HG03378 (cell line): Measurements from ENCODE around the gene TM9SF3.
A peak's percentile ranks its signal among the peaks of the same experiment; 100 is the strongest.
"Not testable (repeated sequence)": the region's sequence is repeated elsewhere in the genome, so short reads cannot be mapped to it uniquely, and the experiment has no call there.

Experiments
- ATAC-seq: cut with Tn5 transposase; IDR thresholded peaks from one replicate; pipeline ENCODE4 v1.9.1; 2021; ENCODE audit warnings: mild to moderate bottlenecking, moderate library complexity; ENCODE audit not compliant: unreplicated experiment

The TM9SF3 gene

GRCh38 chr10:96570983-96571964, 15.5 kb downstream of the TM9SF3 start:
- no peak for ATAC-seq

- no peak for ATAC-seq
Observed at GRCh38 chr10:96570511-96570910, 16.3 kb downstream of the TM9SF3 start.

GRCh38 chr10:96568402-96568801, 18.4 kb downstream of the TM9SF3 start:
- no peak for ATAC-seq

- ATAC-seq: no peak
Observed at GRCh38 chr10:96565774-96566173, 21.0 kb downstream of the TM9SF3 start.

GRCh38 chr10:96560966-96561887, 25.6 kb downstream of the TM9SF3 start:
- ATAC-seq: no peak

- no peak for ATAC-seq
Observed at GRCh38 chr10:96560489-96560888, 26.3 kb downstream of the TM9SF3 start.

GRCh38 chr10:96556003-96556402, 30.8 kb downstream of the TM9SF3 start:
- no peak for ATAC-seq

GRCh38 chr10:96555330-96555729, 31.5 kb downstream of the TM9SF3 start:
- ATAC-seq: no peak

- ATAC-seq: no peak
Observed at GRCh38 chr10:96548589-96548988, 38.2 kb downstream of the TM9SF3 start.

- ATAC-seq: not testable (repeated sequence)
Observed at GRCh38 chr10:96545558-96545957, 41.3 kb downstream of the TM9SF3 start.

- no peak for ATAC-seq
Observed at GRCh38 chr10:96541921-96542320, 44.9 kb downstream of the TM9SF3 start.

GRCh38 chr10:96540240-96540639, 46.6 kb downstream of the TM9SF3 start:
- ATAC-seq: no peak

GRCh38 chr10:96538683-96539082, 48.1 kb downstream of the TM9SF3 start:
- ATAC-seq: no peak

GRCh38 chr10:96536129-96536528, 50.7 kb downstream of the TM9SF3 start:
- ATAC-seq: no peak

- no peak for ATAC-seq
Observed at GRCh38 chr10:96532523-96532922, 54.3 kb downstream of the TM9SF3 start.

- no peak for ATAC-seq
Observed at GRCh38 chr10:96529634-96530279, 57.1 kb downstream of the TM9SF3 start.

- no peak for ATAC-seq
Observed at GRCh38 chr10:96524741-96525140, 62.1 kb downstream of the TM9SF3 start.

- ATAC-seq: no peak
Observed at GRCh38 chr10:96517284-96517683, 69.5 kb downstream of the TM9SF3 start.

- no peak for ATAC-seq
Observed at GRCh38 chr10:96516337-96516736, 70.5 kb downstream of the TM9SF3 start.

- peak; percentile 50 for ATAC-seq
Observed at GRCh38 chr10:96513698-96514561, 72.9 kb downstream of the TM9SF3 start, which contains the start of gene TLL2. TSS of gene TLL2 (minus strand) at chr10:96513926. CDS start at chr10:96513685, 241 bp downstream.
